A673 (cell line): Measurements from ENCODE around the gene BHMT. TPM values are rescaled to one million over a fixed set of nuclear protein-coding genes. Genes with fewer than 3 reads are reported as not detected.
"Not testable (repeated sequence)": the region's sequence is repeated elsewhere in the genome, so short reads cannot be mapped to it uniquely, and the experiment has no call there.

Experiments used
- BruUV-seq: library from RNA; stranded (reverse); fragments of 400-500 nt; replicated peaks from 2 replicates; lab custom pipeline; 2021; lab: Mats Ljungman, UMichigan
- CTCF ChIA-PET: fragments of 300-600 bp; sonication (Branson Sonifier 250); formaldehyde crosslinking; loops from one replicate; lab custom pipeline; 2022; ENCODE audit warnings: antibody characterized with exemption; lab: Charles Lee
- POLR2A ChIA-PET: fragments of 300-600 bp; sonication (Branson Sonifier 250); formaldehyde crosslinking; loops from one replicate; lab custom pipeline; 2022; ENCODE audit warnings: antibody characterized with exemption; ENCODE audit not compliant: low non-redundant PET; lab: Charles Lee
- DNase-seq: peaks from one replicate; pipeline ENCODE4 v3.0.0-alpha.2; 2015; ENCODE audit warnings: low spot score
- H3K27ac ChIP-seq: fragments of 200-600 bp; sonication (generic); 2 replicates; pipeline ENCODE4 v1.5.1; 2016; ENCODE audit warnings: mixed run types, low read depth, mild to moderate bottlenecking, mixed read lengths, antibody characterized with exemption, low read length; ENCODE audit not compliant: poor library complexity, severe bottlenecking
- H3K27me3 ChIP-seq: fragments of 200-600 bp; sonication (generic); replicated peaks from 2 replicates; pipeline ENCODE4 v1.6.1; 2017; ENCODE audit warnings: mixed run types, low read depth, mild to moderate bottlenecking, mixed read lengths, antibody characterized with exemption, low read length; ENCODE audit not compliant: insufficient read depth, poor library complexity
- H3K36me3 ChIP-seq: fragments of 200-600 bp; sonication (generic); 2 replicates; pipeline ENCODE4 v1.6.1; 2016; ENCODE audit warnings: mixed run types, mild to moderate bottlenecking, mixed read lengths, antibody characterized with exemption, low read length; ENCODE audit not compliant: insufficient read depth, poor library complexity, severe bottlenecking
- H3K4me1 ChIP-seq: fragments of 200-600 bp; sonication (generic); 2 replicates; pipeline ENCODE4 v1.6.1; 2017; ENCODE audit warnings: mixed run types, mild to moderate bottlenecking, mixed read lengths, antibody characterized with exemption, low read length; ENCODE audit not compliant: insufficient read depth, poor library complexity, severe bottlenecking
- H3K4me3 ChIP-seq: fragments of 200-600 bp; sonication (generic); 2 replicates; pipeline ENCODE4 v1.5.1; 2016; ENCODE audit warnings: low read depth, mixed run types, mild to moderate bottlenecking, mixed read lengths, low read length; ENCODE audit not compliant: poor library complexity, severe bottlenecking
- H3K9me3 ChIP-seq: fragments of 200-600 bp; sonication (generic); 2 replicates; pipeline ENCODE4 v1.6.1; 2016; ENCODE audit warnings: mixed run types, low read depth, mild to moderate bottlenecking, mixed read lengths, antibody characterized with exemption, low read length; ENCODE audit not compliant: poor library complexity, severe bottlenecking
- EZH2 ChIP-seq: fragments of 200-600 bp; sonication (generic); IDR thresholded peaks from 2 replicates; pipeline ENCODE4 v1.6.1; 2017; ENCODE audit warnings: borderline replicate concordance, low read depth, mild to moderate bottlenecking, mixed read lengths, antibody characterized with exemption, low read length; ENCODE audit not compliant: poor library complexity, severe bottlenecking
- intact Hi-C: fragments of 100-400 bp; cut with micrococcal nuclease; formaldehyde crosslinking; loops from one replicate; pipeline ENCODE4 v1.10.0; 2022; ENCODE audit not compliant: unreplicated experiment
- total RNA-seq: library from RNA; stranded (reverse); gene quantifications from 2 replicates; pipeline ENCODE4 v1.2.3, GENCODE V29; 2021
- TF ChIP-seq, protein P1 (sequence below): fragments of 300-800, 200-600 bp; sonication (generic); conservative IDR thresholded peaks from 2 replicates; pipeline ENCODE4 v1.5.1; 2017; ENCODE audit warnings: low read depth, mild to moderate bottlenecking, antibody characterized with exemption, low read length, moderate library complexity, mixed read lengths

The BHMT gene
- total RNA-seq, 1 experiment from 2014 or later: not detected

DNA sequence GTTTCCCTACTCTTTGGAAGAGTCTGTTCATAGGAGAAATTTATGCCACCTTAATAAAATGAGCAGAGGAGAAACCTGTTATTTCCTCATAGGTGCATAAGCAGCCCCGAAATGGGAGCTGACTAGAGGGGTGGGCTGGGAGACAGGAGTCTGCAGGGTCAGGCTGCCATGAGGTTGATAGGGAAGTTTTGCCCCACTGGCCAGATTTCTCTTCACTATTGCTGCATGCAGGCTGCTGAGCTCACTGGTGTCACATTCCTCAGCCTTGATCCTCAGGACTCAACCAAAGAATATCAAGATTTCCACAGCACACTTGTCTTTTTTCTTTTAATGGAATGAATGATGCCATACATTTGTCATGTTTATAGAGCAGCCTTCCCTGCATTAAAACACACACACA is 60.7 kb downstream of the BHMT start:
- ChIA-PET POLR2A (no interaction called here), CTCF (no interaction called here)
- no peak overlapping the region for H3K27ac ChIP-seq
- no peaks in the 10 kb centered on the region for H3K4me1 ChIP-seq
- no peak overlapping the region for H3K4me3 ChIP-seq
- no peak for DNase-seq
- no peaks in the 10 kb centered on the region for H3K27me3 ChIP-seq
- no peaks in the 10 kb centered on the region for H3K36me3 ChIP-seq
- intact Hi-C loops: no loop called here
- no TSS peak for BruUV-seq
- H3K9me3 ChIP-seq: no peaks in the 10 kb centered on the region
- no peak for TF ChIP-seq EZH2
- TF ChIP-seq, protein P1, sequence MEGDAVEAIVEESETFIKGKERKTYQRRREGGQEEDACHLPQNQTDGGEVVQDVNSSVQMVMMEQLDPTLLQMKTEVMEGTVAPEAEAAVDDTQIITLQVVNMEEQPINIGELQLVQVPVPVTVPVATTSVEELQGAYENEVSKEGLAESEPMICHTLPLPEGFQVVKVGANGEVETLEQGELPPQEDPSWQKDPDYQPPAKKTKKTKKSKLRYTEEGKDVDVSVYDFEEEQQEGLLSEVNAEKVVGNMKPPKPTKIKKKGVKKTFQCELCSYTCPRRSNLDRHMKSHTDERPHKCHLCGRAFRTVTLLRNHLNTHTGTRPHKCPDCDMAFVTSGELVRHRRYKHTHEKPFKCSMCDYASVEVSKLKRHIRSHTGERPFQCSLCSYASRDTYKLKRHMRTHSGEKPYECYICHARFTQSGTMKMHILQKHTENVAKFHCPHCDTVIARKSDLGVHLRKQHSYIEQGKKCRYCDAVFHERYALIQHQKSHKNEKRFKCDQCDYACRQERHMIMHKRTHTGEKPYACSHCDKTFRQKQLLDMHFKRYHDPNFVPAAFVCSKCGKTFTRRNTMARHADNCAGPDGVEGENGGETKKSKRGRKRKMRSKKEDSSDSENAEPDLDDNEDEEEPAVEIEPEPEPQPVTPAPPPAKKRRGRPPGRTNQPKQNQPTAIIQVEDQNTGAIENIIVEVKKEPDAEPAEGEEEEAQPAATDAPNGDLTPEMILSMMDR: no peak

DNA sequence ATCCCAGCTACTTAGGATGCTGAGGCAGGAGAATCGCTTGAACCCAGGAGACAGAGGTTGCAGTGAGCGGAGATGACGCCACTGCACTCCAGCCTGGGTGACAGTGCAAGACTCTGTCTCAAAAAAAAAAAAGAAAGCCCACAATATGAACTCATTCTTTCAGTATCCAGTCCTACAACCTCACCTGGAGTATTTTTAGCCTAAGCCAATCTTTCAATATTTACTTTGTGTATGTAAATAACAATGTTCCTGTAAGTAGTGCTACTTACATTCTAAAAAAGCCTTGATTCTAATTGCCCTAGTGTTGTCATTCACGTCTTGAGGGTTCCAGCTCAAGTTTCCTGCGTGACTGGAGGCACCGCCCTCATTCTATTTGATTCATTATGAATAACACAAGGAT is 62.0 kb downstream of the BHMT start:
- Histone ChIP-seq H3K27me3 (no peaks in the 10 kb centered on the region), H3K4me3 (no peak overlapping the region), H3K36me3 (no peaks in the 10 kb centered on the region), H3K9me3 (no peaks in the 10 kb centered on the region), H3K27ac (no peak overlapping the region), H3K4me1 (no peaks in the 10 kb centered on the region)
- intact Hi-C loops: no loop called here
- no peak for TF ChIP-seq EZH2
- TF ChIP-seq, protein P1: no peak
- no TSS peak for BruUV-seq
- ChIA-PET CTCF (no interaction called here), POLR2A (no interaction called here)
- DNase-seq: no peak

DNA sequence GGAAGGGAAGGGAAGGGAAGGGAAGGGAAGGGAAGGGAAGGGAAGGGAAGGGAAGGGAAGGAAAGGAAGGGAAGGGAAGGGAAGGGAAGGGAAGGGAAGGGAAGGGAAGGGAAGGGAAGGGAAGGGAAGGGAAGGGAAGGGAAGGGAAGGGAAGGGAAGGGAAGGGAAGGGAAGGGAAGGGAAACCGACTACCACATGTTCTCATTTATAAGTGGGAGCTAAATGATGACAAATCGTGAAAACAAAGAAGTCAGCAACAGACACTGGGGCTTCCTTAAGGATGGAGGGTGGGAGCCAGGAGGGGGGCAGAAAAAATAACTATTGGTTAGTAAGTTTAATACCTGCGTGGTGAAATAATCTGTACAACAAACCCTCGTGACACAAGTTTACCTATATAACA is 68.8 kb downstream of the BHMT start:
- H3K36me3 ChIP-seq, intact Hi-C loops, POLR2A ChIA-PET, H3K4me1 ChIP-seq, H3K9me3 ChIP-seq, H3K27ac ChIP-seq, BruUV-seq, H3K27me3 ChIP-seq, DNase-seq, H3K4me3 ChIP-seq: not testable (repeated sequence)
- CTCF ChIA-PET: interaction anchor here (0.6 kb wide), 1 partner anchor 20 kb away, joined by 3 read pairs; no protein-coding TSS in a partner anchor

DNA sequence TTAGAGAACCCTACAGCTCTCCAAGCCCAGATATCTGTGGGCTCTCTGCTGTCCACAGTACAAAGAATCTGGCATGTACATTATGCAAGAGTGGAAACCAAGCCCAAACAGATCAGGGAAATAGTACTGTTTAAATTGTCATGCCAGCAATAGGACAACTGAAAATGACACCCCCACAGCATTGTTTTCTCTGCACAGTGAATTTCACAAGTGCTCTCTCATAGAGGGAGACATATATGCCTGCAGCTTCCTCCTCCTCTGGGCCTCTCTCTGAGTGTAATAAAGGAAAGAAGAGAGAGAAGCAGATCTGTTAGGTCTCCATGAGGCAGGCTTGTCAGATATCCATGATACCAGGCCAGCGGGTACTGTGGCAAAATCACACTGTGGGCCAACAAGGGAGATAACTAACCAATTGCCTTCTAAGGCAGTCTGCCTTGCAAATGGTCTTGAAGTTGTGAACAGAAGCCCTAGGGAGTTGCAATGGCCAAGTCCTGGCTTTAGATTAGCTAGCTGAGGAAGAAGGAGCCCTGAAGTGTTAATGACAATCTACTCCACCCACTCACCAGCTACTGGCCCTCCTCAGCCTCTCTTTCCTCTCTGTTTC is 69.9 kb downstream of the BHMT start:
- no TSS peak for BruUV-seq
- TF ChIP-seq EZH2: no peak
- TF ChIP-seq, protein P1: no peak
- ChIA-PET POLR2A (no interaction called here), CTCF (no interaction called here)
- Histone ChIP-seq H3K27me3 (no peaks in the 10 kb centered on the region), H3K4me1 (no peaks in the 10 kb centered on the region), H3K36me3 (no peaks in the 10 kb centered on the region), H3K9me3 (no peaks in the 10 kb centered on the region), H3K27ac (no peak overlapping the region), H3K4me3 (no peak overlapping the region)
- intact Hi-C loops: no loop called here
- DNase-seq: no peak
